ENCODE results near the gene TBC1D14. TPM values are rescaled to one million over a fixed set of nuclear protein-coding genes. Genes with fewer than 3 reads are reported as not detected.

TBC1D14 gene
- total and polyA plus RNA-seq, 9 of the 15 experiments (the other 6 are each of a cell fraction or from before 2014, with no cell fraction given) = 2.1 to 59.6 (median 44.8) TPM

- TF ChIP-seq ZNF318 (IDR thresholded peaks at IDR 0.05; ENCODE audit: borderline replicate concordance in 1 of 2, low read depth in 1 of 2) (0 out of 4 replicates have a peak, but pooled peaks of 1 of the 2 experiments have one; percentile 48), TEAD2 (tag; IDR thresholded peaks at IDR 0.05) (no peak), TEAD1 (CRISPR knock-in tag; IDR thresholded peaks at IDR 0.05) (no peak), NFRKB (IDR thresholded peaks at IDR 0.05; ENCODE audit: low read depth) (no peak; the same call in 1 of the 2 replicates), NCOA1 (IDR thresholded peaks at IDR 0.05; ENCODE audit: low read depth) (peak; percentile 36; the same call in 1 of the 2 replicates), NFIC (IDR thresholded peaks at IDR 0.05) (peak; percentile 54), CEBPZ (IDR thresholded peaks at IDR 0.05; ENCODE audit: borderline replicate concordance, low read depth, low read length) (no peak), SMC3 (conservative IDR thresholded peaks at IDR 0.05; ENCODE audit: insufficient read depth, low read depth, low read length) (0 out of 2 replicates have a peak, but pooled peaks have one; percentile 13), HDAC2 (IDR thresholded peaks at IDR 0.05) (peak; percentile 67; the same call in 1 of the 2 replicates), SP1 (CRISPR knock-in tag; IDR thresholded peaks at IDR 0.05) (no peak), RFX7 (CRISPR knock-in tag; IDR thresholded peaks at IDR 0.05) (no peak), MTA2 (IDR thresholded peaks at IDR 0.05; ENCODE audit: low read depth) (no peak), CC2D1A (IDR thresholded peaks at IDR 0.05) (no peak; the same call in 1 of the 2 replicates), BRF1 (IDR thresholded peaks at IDR 0.05; ENCODE audit: borderline replicate concordance, extremely low read depth, insufficient read length) (no peak), ZNF239 (CRISPR knock-in tag; IDR thresholded peaks at IDR 0.05) (no peak)
Measured at GRCh38 chr4:7031558-7032449, 122.2 kb downstream of the TBC1D14 start (continued).

Measured in K562 (cell line).